ENCODE results near the gene SNX13. TPM values are rescaled to one million over a fixed set of nuclear protein-coding genes. Genes with fewer than 3 reads are reported as not detected.

The SNX13 gene
- total and polyA plus RNA-seq, 2 donors (not counting 1 experiment from before 2014, with no cell fraction given): 6.5 to 58.1 TPM

GRCh38 chr7:17779381-17779780 is 160.9 kb downstream of the SNX13 start:
- H3K9ac ChIP-seq (ENCODE audit: low read length): no peak overlapping the region
- no peak overlapping the region for H3K4me3 ChIP-seq (ENCODE audit: control extremely low read depth in 1 of 5, extremely low read depth in 1 of 5, insufficient read depth in 1 of 5, low read depth in 2 of 5, low read length in 4 of 5)
- H3K9me3 ChIP-seq (ENCODE audit: control extremely low read depth in 1 of 3, control insufficient read depth in 2 of 3, insufficient read depth in 1 of 3, low read length in 2 of 3): no peaks in the 10 kb centered on the region
- TF ChIP-seq, protein P1, sequence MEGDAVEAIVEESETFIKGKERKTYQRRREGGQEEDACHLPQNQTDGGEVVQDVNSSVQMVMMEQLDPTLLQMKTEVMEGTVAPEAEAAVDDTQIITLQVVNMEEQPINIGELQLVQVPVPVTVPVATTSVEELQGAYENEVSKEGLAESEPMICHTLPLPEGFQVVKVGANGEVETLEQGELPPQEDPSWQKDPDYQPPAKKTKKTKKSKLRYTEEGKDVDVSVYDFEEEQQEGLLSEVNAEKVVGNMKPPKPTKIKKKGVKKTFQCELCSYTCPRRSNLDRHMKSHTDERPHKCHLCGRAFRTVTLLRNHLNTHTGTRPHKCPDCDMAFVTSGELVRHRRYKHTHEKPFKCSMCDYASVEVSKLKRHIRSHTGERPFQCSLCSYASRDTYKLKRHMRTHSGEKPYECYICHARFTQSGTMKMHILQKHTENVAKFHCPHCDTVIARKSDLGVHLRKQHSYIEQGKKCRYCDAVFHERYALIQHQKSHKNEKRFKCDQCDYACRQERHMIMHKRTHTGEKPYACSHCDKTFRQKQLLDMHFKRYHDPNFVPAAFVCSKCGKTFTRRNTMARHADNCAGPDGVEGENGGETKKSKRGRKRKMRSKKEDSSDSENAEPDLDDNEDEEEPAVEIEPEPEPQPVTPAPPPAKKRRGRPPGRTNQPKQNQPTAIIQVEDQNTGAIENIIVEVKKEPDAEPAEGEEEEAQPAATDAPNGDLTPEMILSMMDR (IDR thresholded peaks at IDR 0.05): no peak
- no peak for TF ChIP-seq EZH2 (IDR thresholded peaks at IDR 0.05; ENCODE audit: borderline replicate concordance, insufficient read depth, low read depth, low read length, poor library complexity, severe bottlenecking)
- POLR2A ChIA-PET: no interaction called here
- H3K4me1 ChIP-seq (ENCODE audit: control insufficient read depth in 2 of 2, insufficient read depth in 2 of 2, low read length in 2 of 2): no peaks in the 10 kb centered on the region
- Mint-ChIP-seq H3K27me3 (no peaks in the 10 kb centered on the region), H3K4me1 (no peaks in the 10 kb centered on the region), H3K9me3 (ENCODE audit: insufficient read depth) (no peaks in the 10 kb centered on the region), H3K27ac (no peak overlapping the region), H3K4me3 (no peak overlapping the region)
- no peaks in the 10 kb centered on the region for H3K36me3 ChIP-seq (replicated peaks in 1 of 2; ENCODE audit: control extremely low read depth in 1 of 2, control insufficient read depth in 1 of 2, extremely low read depth in 1 of 2, insufficient read depth in 2 of 2, low read length in 1 of 2)
- no peaks in the 10 kb centered on the region for H4K20me1 ChIP-seq (ENCODE audit: control insufficient read depth, insufficient read depth, low read length, poor library complexity, severe bottlenecking)
- intact Hi-C loops (cut with micrococcal nuclease): no loop called here
- WGBS (ENCODE audit: insufficient coverage): no CpG with 5 or more reads among the region's 1 CpG
- no peak overlapping the region for H2AFZ ChIP-seq (ENCODE audit: insufficient read depth, low read depth, low read length, poor library complexity, severe bottlenecking)
- no peak for DNase-seq
- no peak overlapping the region for H3K27ac ChIP-seq (ENCODE audit: low read length in 2 of 2)
- H3K27me3 ChIP-seq (replicated peaks in 1 of 4; ENCODE audit: control extremely low read depth in 1 of 4, control insufficient read depth in 3 of 4, insufficient read depth in 4 of 4, low read length in 3 of 4): no peaks in the 10 kb centered on the region
- ATAC-seq (ENCODE audit: low read depth): no peak
- H3K4me2 ChIP-seq (replicated peaks; ENCODE audit: low read depth, low read length, poor library complexity, severe bottlenecking): no peak overlapping the region
- CTCF ChIA-PET: no interaction called here
- no peaks in the 10 kb centered on the region for H3K79me2 ChIP-seq (ENCODE audit: control insufficient read depth, insufficient read depth, low read length)

DNA sequence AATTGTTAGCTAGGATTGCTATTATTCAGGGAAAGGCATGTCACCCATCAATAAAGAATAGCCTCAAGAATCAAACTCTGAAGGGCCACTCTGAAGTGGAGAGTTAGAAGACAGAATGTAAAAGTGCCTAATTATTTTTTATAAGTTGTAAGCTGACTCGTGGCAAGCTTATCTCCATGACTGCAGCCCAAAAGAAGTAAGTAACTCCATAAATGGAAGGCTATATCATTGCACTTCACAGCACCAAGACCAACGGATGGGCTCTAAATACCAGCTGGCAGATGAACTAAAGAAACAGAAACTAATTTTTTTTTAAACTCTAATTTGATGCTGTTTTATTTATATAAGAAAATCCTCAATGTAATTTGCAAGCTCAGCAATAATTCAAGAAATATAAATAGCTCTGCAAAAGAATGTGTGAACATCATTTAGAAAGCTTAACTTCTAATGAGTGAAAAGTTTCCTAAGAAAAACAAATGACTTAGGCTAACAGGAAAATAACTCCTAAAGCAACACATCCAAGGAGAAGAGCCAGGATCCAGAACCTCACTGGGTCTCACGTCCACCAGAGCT is 165.5 kb downstream of the SNX13 start:
- Histone ChIP-seq H3K4me1 (ENCODE audit: control insufficient read depth in 2 of 2, insufficient read depth in 2 of 2, low read length in 2 of 2) (peaks cover 0 to 11% of the 10 kb centered on the region in 2 donors), H2AFZ (ENCODE audit: insufficient read depth, low read depth, low read length, poor library complexity, severe bottlenecking) (no peak overlapping the region), H3K4me2 (replicated peaks; ENCODE audit: low read depth, low read length, poor library complexity, severe bottlenecking) (no peak overlapping the region), H3K27ac (ENCODE audit: low read length in 2 of 2) (no peak overlapping the region), H3K9ac (ENCODE audit: low read length) (no peak overlapping the region), H3K27me3 (replicated peaks in 1 of 4; ENCODE audit: control extremely low read depth in 1 of 4, control insufficient read depth in 3 of 4, insufficient read depth in 4 of 4, low read length in 3 of 4) (no peaks in the 10 kb centered on the region), H4K20me1 (ENCODE audit: control insufficient read depth, insufficient read depth, low read length, poor library complexity, severe bottlenecking) (no peaks in the 10 kb centered on the region), H3K9me3 (ENCODE audit: control extremely low read depth in 1 of 3, control insufficient read depth in 2 of 3, insufficient read depth in 1 of 3, low read length in 2 of 3) (no peaks in the 10 kb centered on the region), H3K4me3 (ENCODE audit: control extremely low read depth in 1 of 5, extremely low read depth in 1 of 5, insufficient read depth in 1 of 5, low read depth in 2 of 5, low read length in 4 of 5) (no peak overlapping the region), H3K36me3 (replicated peaks in 1 of 2; ENCODE audit: control extremely low read depth in 1 of 2, control insufficient read depth in 1 of 2, extremely low read depth in 1 of 2, insufficient read depth in 2 of 2, low read length in 1 of 2) (no peaks in the 10 kb centered on the region), H3K79me2 (ENCODE audit: control insufficient read depth, insufficient read depth, low read length) (no peaks in the 10 kb centered on the region)
- no peak for DNase-seq
- POLR2A ChIA-PET: no interaction called here
- H3K27ac Mint-ChIP-seq: no peak overlapping the region
- TF ChIP-seq, protein P1 (IDR thresholded peaks at IDR 0.05): no peak
- TF ChIP-seq EZH2 (IDR thresholded peaks at IDR 0.05; ENCODE audit: borderline replicate concordance, insufficient read depth, low read depth, low read length, poor library complexity, severe bottlenecking): no peak
- no peaks in the 10 kb centered on the region for H3K9me3 Mint-ChIP-seq (ENCODE audit: insufficient read depth)
- WGBS (ENCODE audit: insufficient coverage): 100% methylated on average over 1 of the region's 3 CpGs
- no peaks in the 10 kb centered on the region for H3K27me3 Mint-ChIP-seq
- peaks cover 8% of the 10 kb centered on the region for H3K4me1 Mint-ChIP-seq
- H3K4me3 Mint-ChIP-seq: no peak overlapping the region
- CTCF ChIA-PET: no interaction called here
- intact Hi-C loops (cut with micrococcal nuclease): no loop called here
- ATAC-seq (ENCODE audit: low read depth): no peak
